Endothelial cell of umbilical vein (primary cell): Measurements from ENCODE around the gene CRLF1. TPM values are rescaled to one million over a fixed set of nuclear protein-coding genes. Genes with fewer than 3 reads are reported as not detected.

ENCODE experiments used
- BruUV-seq: library from RNA; stranded (reverse); fragments of 400-500 nt; replicated peaks from 2 replicates; lab custom pipeline; 2021; lab: Mats Ljungman, UMichigan
- CTCF ChIA-PET: fragments of 300-600, 350-600 bp; sonication (Branson Sonifier 250); formaldehyde crosslinking; loops from one replicate; lab custom pipeline; 2021; ENCODE audit warnings: antibody characterized with exemption, inconsistent platforms; lab: Charles Lee
- POLR2A ChIA-PET: fragments of 300-600, 350-600 bp; sonication (Branson Sonifier 250); formaldehyde crosslinking; loops from one replicate; lab custom pipeline; 2021; ENCODE audit warnings: antibody characterized with exemption, inconsistent platforms; lab: Charles Lee
- DNase-seq: peaks from one replicate; pipeline ENCODE4 v3.0.0-alpha.2; 2011; ENCODE audit warnings: low read depth, low spot score
- FAIRE-seq: peaks from 2 replicates; lab custom pipeline; 2011; peaks lifted over from hg19 to GRCh38; lab: Jason Lieb, UNC
- H2AFZ ChIP-seq: 2 replicates; pipeline ENCODE4 v1.6.0; 2012; ENCODE audit warnings: low read depth, low read length, control low read depth, inconsistent platforms
- H3K27ac ChIP-seq: 2 replicates; pipeline ENCODE4 v1.5.1; 2011; ENCODE audit warnings: low read depth, mild to moderate bottlenecking, control low read depth, low read length, moderate library complexity; ENCODE audit not compliant: insufficient read depth
- H3K27me3 ChIP-seq, 2 experiments: 2 replicates each; pipeline versions ENCODE4 v1.6.0 to v1.6.1; 2011; ENCODE audit warnings: low read length in 2 of 2, mixed read lengths in 1 of 2; ENCODE audit not compliant: control insufficient read depth in 2 of 2, insufficient read depth in 2 of 2
- H3K36me3 ChIP-seq, 2 experiments: 2 replicates in 1 of 2; 3 replicates in 1 of 2; pipeline ENCODE4 v1.5.1; 2011; ENCODE audit warnings: low read length in 2 of 2, mild to moderate bottlenecking in 1 of 2, moderate library complexity in 1 of 2; ENCODE audit not compliant: control insufficient read depth in 2 of 2, insufficient read depth in 2 of 2; ENCODE audit errors: extremely low read depth in 1 of 2
- H3K4me1 ChIP-seq: 3 replicates; pipeline ENCODE4 v1.5.1; 2011; ENCODE audit warnings: mild to moderate bottlenecking, low read length; ENCODE audit not compliant: control insufficient read depth, insufficient read depth; ENCODE audit errors: extremely low read depth
- H3K4me2 ChIP-seq: 2 replicates; pipeline ENCODE4 v1.6.1; 2011; ENCODE audit warnings: low read length, control low read depth, mixed read lengths; ENCODE audit not compliant: insufficient read depth
- H3K4me3 ChIP-seq, 3 experiments: fragments of 200-600 bp in 1 of 3; sonication (generic), shearing (Covaris generic) in 1 of 3; replicated peaks in 1 of 3; 2 replicates each; pipeline ENCODE4 v1.5.1; 2011 to 2016; ENCODE audit warnings: control low read depth in 3 of 3, low read length in 3 of 3, mild to moderate bottlenecking in 2 of 3, inconsistent platforms in 1 of 3, low read depth in 1 of 3, moderate library complexity in 1 of 3; ENCODE audit not compliant: insufficient read depth in 1 of 3
- H3K79me2 ChIP-seq: 2 replicates; pipeline ENCODE4 v1.6.0; 2012; ENCODE audit warnings: low read length, inconsistent platforms; ENCODE audit not compliant: control insufficient read depth, insufficient read depth
- H3K9ac ChIP-seq: replicated peaks from 2 replicates; pipeline ENCODE3; 2011; ENCODE audit warnings: low read length, control low read depth; ENCODE audit not compliant: insufficient read depth; ENCODE audit errors: extremely low read depth
- H3K9me1 ChIP-seq: replicated peaks from 3 replicates; pipeline ENCODE4 v1.6.0; 2011; ENCODE audit warnings: mild to moderate bottlenecking, low read length; ENCODE audit not compliant: control insufficient read depth, insufficient read depth; ENCODE audit errors: extremely low read depth
- H3K9me3 ChIP-seq: replicated peaks from 2 replicates; pipeline ENCODE4 v1.5.1; 2012; ENCODE audit warnings: low read length, inconsistent platforms; ENCODE audit not compliant: control insufficient read depth, insufficient read depth
- H4K20me1 ChIP-seq: replicated peaks from 2 replicates; pipeline ENCODE3; 2011; ENCODE audit warnings: mild to moderate bottlenecking, low read length; ENCODE audit not compliant: control insufficient read depth, insufficient read depth; ENCODE audit errors: extremely low read depth
- EZH2 ChIP-seq: IDR thresholded peaks from 2 replicates; pipeline ENCODE4 v1.6.1; 2012; ENCODE audit warnings: borderline replicate concordance, low read depth, mild to moderate bottlenecking, moderate library complexity, low read length, inconsistent platforms; ENCODE audit not compliant: severe bottlenecking
- FOS ChIP-seq: IDR thresholded peaks from 2 replicates; pipeline ENCODE4 v1.6.1; 2011; ENCODE audit warnings: mild to moderate bottlenecking, low read length, moderate library complexity, borderline replicate concordance; ENCODE audit not compliant: insufficient read depth
- GATA2 ChIP-seq: IDR thresholded peaks from 2 replicates; pipeline ENCODE4 v1.7.0; 2011; ENCODE audit warnings: low read depth, mild to moderate bottlenecking, moderate library complexity, mixed read lengths, low read length; ENCODE audit not compliant: insufficient read length, insufficient read depth
- JUN ChIP-seq: IDR thresholded peaks from 2 replicates; pipeline ENCODE4 v1.6.1; 2011; ENCODE audit warnings: borderline replicate concordance, low read depth; ENCODE audit not compliant: insufficient read length, insufficient read depth
- MYC ChIP-seq: IDR thresholded peaks from one replicate; pipeline ENCODE4 v1.6.1; 2011; ENCODE audit warnings: mild to moderate bottlenecking, low read depth, low read length
- POLR2A ChIP-seq: IDR thresholded peaks from 2 replicates; pipeline ENCODE4 v1.6.1; 2012; ENCODE audit warnings: low read depth, mild to moderate bottlenecking, control low read depth, low read length
- POLR2AphosphoS5 ChIP-seq: IDR thresholded peaks from 2 replicates; pipeline ENCODE4 v1.6.1; 2012; ENCODE audit warnings: low read depth, mild to moderate bottlenecking, control low read depth, low read length, moderate library complexity; ENCODE audit not compliant: insufficient read depth
- dilution Hi-C: fragments of 300-500 bp; cut with MboI; formaldehyde crosslinking; loops from one replicate; pipeline ENCODE4 v1.15.0; 2019; ENCODE audit warnings: low sequenced_read_pairs; ENCODE audit not compliant: extremely low pct_ligation_motif_present
- intact Hi-C: fragments of 100-400 bp; cut with micrococcal nuclease; formaldehyde crosslinking; loops from one replicate; pipeline ENCODE4 v1.10.0; 2022
- polyA plus RNA-seq, 4 experiments: library from polyadenylated mRNA; depleted of rRNA in 3 of 4; stranded (reverse) in 3 of 4; unstranded in 1 of 4; fragments of >200 nt; gene quantifications; 2 replicates each; pipeline versions ENCODE4 v1.2.1 to v1.2.3, GENCODE V29; 2011 to 2012; ENCODE audit warnings: missing spikeins in 1 of 4
- total RNA-seq: library from RNA; stranded (reverse); gene quantifications from 2 replicates; pipeline ENCODE4 v1.2.3, GENCODE V29; 2021
- TF ChIP-seq, protein P1 (sequence below), 2 donors: IDR thresholded peaks; 1 replicate in 1 of 2; 2 replicates in 1 of 2; pipeline ENCODE4 v1.5.1; 2011; ENCODE audit warnings: low read length in 2 of 2, mild to moderate bottlenecking in 2 of 2, moderate library complexity in 2 of 2, control low read depth in 1 of 2, inconsistent platforms in 1 of 2, low read depth in 1 of 2; ENCODE audit not compliant: insufficient read depth in 1 of 2; ENCODE audit errors: extremely low read depth in 1 of 2
- TF ChIP-seq, protein P2 (sequence below): IDR thresholded peaks from 2 replicates; pipeline ENCODE4 v1.6.1; 2011; ENCODE audit not compliant: insufficient read depth, insufficient read length

Gene CRLF1
- total and polyA plus RNA-seq, 2 donors (not counting 3 experiments of a cell fraction or from before 2014, with no cell fraction given): 0.18 TPM; not detected in 1

DNA sequence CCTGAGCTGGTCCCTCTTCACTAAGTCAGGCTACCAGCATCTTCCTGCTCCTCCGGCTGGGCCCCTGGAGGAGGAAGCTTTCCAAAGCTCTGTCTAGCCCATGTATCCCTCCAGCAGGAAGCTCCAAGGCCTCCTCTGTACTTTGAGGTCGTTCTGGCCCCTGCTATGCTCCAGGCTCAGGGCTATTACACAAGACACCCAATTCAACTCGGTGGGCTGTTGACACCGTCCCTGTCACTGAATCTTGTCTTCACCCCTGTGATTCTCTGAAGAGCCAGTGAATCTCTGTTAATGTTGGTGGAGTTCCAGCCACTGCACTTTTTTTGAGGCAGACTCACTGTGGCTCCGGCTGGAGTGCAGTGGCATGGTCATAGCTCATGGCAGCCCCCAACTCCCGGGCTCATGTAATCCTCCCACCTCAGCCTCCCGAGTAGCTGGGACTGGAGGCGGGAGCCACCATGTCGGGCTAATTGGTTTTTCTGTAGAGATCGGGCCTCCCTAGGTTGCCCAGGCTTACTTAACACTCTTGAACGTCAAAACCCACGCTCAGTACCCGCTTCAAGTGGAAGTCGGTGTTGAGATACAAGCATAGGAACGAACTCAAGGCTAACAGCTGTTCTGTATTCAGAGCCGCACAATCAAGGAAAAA, 18.5 kb downstream of the CRLF1 start:
- no peaks in the 10 kb centered on the region for H3K27me3 ChIP-seq
- peak overlapping the region; percentile 68 for H3K4me2 ChIP-seq
- DNase-seq: no peak
- peak; percentile 82 for FAIRE-seq
- peak overlapping the region; percentile 92 for H2AFZ ChIP-seq
- H3K9me3 ChIP-seq: no peaks in the 10 kb centered on the region
- peaks cover 0 to 2% of the 10 kb centered on the region in 2 experiments for H3K36me3 ChIP-seq
- intact Hi-C loops (loop anchor here (1.0 kb wide), 2 partner anchors 17 to 62 kb away; partner anchors contain the start of gene UBA52), dilution Hi-C loops (no loop called here)
- H3K4me1 ChIP-seq: peaks cover 15% of the 10 kb centered on the region
- POLR2A ChIA-PET: no interaction called here
- no TSS peak for BruUV-seq
- no peaks in the 10 kb centered on the region for H3K9me1 ChIP-seq
- peak overlapping the region in 2 of 3 experiments; percentile 65 to 78 for H3K4me3 ChIP-seq
- H3K9ac ChIP-seq: no peak overlapping the region
- CTCF ChIA-PET: interaction anchor here (0.8 to 3.4 kb wide), 15 partner anchors 9 to 352 kb away, joined by 3 to 24 read pairs (median 10); partner anchors contain the start of genes COPE, DDX49 and UBA52
- H3K27ac ChIP-seq: peak overlapping the region; percentile 6
- no peaks in the 10 kb centered on the region for H4K20me1 ChIP-seq
- no peaks in the 10 kb centered on the region for H3K79me2 ChIP-seq
- TF ChIP-seq GATA2: no peak
- TF ChIP-seq, protein P1, sequence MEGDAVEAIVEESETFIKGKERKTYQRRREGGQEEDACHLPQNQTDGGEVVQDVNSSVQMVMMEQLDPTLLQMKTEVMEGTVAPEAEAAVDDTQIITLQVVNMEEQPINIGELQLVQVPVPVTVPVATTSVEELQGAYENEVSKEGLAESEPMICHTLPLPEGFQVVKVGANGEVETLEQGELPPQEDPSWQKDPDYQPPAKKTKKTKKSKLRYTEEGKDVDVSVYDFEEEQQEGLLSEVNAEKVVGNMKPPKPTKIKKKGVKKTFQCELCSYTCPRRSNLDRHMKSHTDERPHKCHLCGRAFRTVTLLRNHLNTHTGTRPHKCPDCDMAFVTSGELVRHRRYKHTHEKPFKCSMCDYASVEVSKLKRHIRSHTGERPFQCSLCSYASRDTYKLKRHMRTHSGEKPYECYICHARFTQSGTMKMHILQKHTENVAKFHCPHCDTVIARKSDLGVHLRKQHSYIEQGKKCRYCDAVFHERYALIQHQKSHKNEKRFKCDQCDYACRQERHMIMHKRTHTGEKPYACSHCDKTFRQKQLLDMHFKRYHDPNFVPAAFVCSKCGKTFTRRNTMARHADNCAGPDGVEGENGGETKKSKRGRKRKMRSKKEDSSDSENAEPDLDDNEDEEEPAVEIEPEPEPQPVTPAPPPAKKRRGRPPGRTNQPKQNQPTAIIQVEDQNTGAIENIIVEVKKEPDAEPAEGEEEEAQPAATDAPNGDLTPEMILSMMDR (IDR thresholded peaks at IDR 0.05; ENCODE audit: extremely low read depth in 1 of 2, insufficient read depth in 1 of 2, low read depth in 1 of 2, low read length in 2 of 2): no peak
- no peak for TF ChIP-seq MYC

DNA sequence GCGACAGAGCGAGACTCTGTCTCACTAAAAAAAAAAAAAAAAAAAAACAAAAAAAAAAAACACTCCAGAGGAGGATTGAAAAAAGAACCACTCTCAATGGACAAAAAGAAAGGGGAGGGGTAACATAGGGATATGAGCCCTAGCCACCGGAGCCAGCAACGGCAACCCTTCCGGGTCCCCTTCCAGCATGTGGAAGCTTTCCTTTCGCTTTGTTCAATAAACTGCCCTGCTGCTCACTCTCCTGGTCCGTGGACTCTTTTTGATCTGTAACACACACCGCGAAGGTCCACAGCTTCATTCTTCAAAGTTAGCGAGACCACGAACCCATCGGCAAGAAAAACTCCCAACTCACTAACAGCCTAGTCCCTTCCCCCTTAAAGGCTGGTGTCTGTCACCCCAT, 19.0 kb downstream of the CRLF1 start:
- H3K4me3 ChIP-seq: no peak overlapping the region
- no peak overlapping the region for H3K4me2 ChIP-seq
- BruUV-seq: no TSS peak
- ChIA-PET POLR2A (no interaction called here), CTCF (interaction anchor here (1.2 to 3.4 kb wide), 12 partner anchors 8 to 352 kb away, joined by 3 to 24 read pairs (median 10); partner anchors contain the start of genes KXD1 and UBA52)
- H3K27ac ChIP-seq: no peak overlapping the region
- no peak for TF ChIP-seq FOS
- TF ChIP-seq MYC: no peak
- no peak for TF ChIP-seq POLR2A
- TF ChIP-seq GATA2: no peak
- no peak for TF ChIP-seq POLR2AphosphoS5
- TF ChIP-seq, protein P1 (IDR thresholded peaks at IDR 0.05; ENCODE audit: extremely low read depth in 1 of 2, insufficient read depth in 1 of 2, low read depth in 1 of 2, low read length in 2 of 2): no peak
- TF ChIP-seq JUN: no peak
- TF ChIP-seq, protein P2, sequence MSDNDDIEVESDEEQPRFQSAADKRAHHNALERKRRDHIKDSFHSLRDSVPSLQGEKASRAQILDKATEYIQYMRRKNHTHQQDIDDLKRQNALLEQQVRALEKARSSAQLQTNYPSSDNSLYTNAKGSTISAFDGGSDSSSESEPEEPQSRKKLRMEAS: no peak
- no peak for TF ChIP-seq EZH2
- peaks cover 15% of the 10 kb centered on the region for H3K4me1 ChIP-seq
- no peaks in the 10 kb centered on the region for H3K79me2 ChIP-seq
- no peaks in the 10 kb centered on the region for H3K9me3 ChIP-seq
- H4K20me1 ChIP-seq: no peaks in the 10 kb centered on the region
- peak overlapping the region; percentile 92 for H2AFZ ChIP-seq
- peaks cover 0 to 2% of the 10 kb centered on the region in 2 experiments for H3K36me3 ChIP-seq
- DNase-seq: no peak
- no peak overlapping the region for H3K9ac ChIP-seq
- H3K27me3 ChIP-seq: no peaks in the 10 kb centered on the region
- H3K9me1 ChIP-seq: no peaks in the 10 kb centered on the region
- FAIRE-seq: no peak
- intact Hi-C loops: no loop called here
- dilution Hi-C loops: no loop called here
